ENCODE measurements around the gene TMEM11. TPM values are rescaled to one million over a fixed set of nuclear protein-coding genes. Genes with fewer than 3 reads are reported as not detected.
"Not testable (repeated sequence)": the region's sequence is repeated elsewhere in the genome, so short reads cannot be mapped to it uniquely, and the experiment has no call there.

The TMEM11 gene
- total RNA-seq, 1 donor from 2014 or later: 30.0 TPM

- DNase-seq: no peak
Measured at GRCh38 chr17:21210411-21211076, 3.4 kb downstream of the TMEM11 start.

- no peak for DNase-seq
Measured at GRCh38 chr17:21209511-21210175, 4.3 kb downstream of the TMEM11 start.

- no peak for DNase-seq
Measured at GRCh38 chr17:21208352-21208751, 5.6 kb downstream of the TMEM11 start.

- DNase-seq: no peak
Measured at GRCh38 chr17:21204935-21205334, 9.0 kb downstream of the TMEM11 start.

- DNase-seq: no peak
Measured at GRCh38 chr17:21202512-21202911, 11.4 kb downstream of the TMEM11 start.

GRCh38 chr17:21201874-21202273 lies 12.1 kb downstream of the TMEM11 start:
- no peak for DNase-seq

GRCh38 chr17:21201298-21201595 lies 12.7 kb downstream of the TMEM11 start:
- DNase-seq: no peak

GRCh38 chr17:21200590-21201297 lies 13.2 kb downstream of the TMEM11 start:
- DNase-seq: no peak

- DNase-seq: no peak
Measured at GRCh38 chr17:21199856-21200255, 14.1 kb downstream of the TMEM11 start.

GRCh38 chr17:21199311-21199710 lies 14.7 kb downstream of the TMEM11 start:
- no peak for DNase-seq

- no peak for DNase-seq
Measured at GRCh38 chr17:21198411-21198810, 15.6 kb downstream of the TMEM11 start.

- DNase-seq: no peak
Measured at GRCh38 chr17:21196126-21196525, 17.8 kb downstream of the TMEM11 start.

- no peak for DNase-seq
Measured at GRCh38 chr17:21194703-21195102, 19.3 kb downstream of the TMEM11 start.

- no peak for DNase-seq
Measured at GRCh38 chr17:21194226-21194625, 19.7 kb downstream of the TMEM11 start.

GRCh38 chr17:21193031-21193430 lies 20.9 kb downstream of the TMEM11 start:
- no peak for DNase-seq

- DNase-seq: not testable (repeated sequence)
Measured at GRCh38 chr17:21192414-21192813, 21.5 kb downstream of the TMEM11 start.

- DNase-seq: peak; percentile 67
Measured at GRCh38 chr17:21191698-21192097, 22.3 kb downstream of the TMEM11 start.

GRCh38 chr17:21190078-21190477 lies 23.9 kb downstream of the TMEM11 start:
- no peak for DNase-seq

GRCh38 chr17:21189361-21189760 lies 24.6 kb downstream of the TMEM11 start:
- DNase-seq: no peak

GRCh38 chr17:21186399-21187187 lies 27.4 kb downstream of the TMEM11 start:
- peak; percentile 83 for DNase-seq

GRCh38 chr17:21185061-21185460 lies 28.9 kb downstream of the TMEM11 start:
- no peak for DNase-seq

- no peak for DNase-seq
Measured at GRCh38 chr17:21184570-21184969, 29.4 kb downstream of the TMEM11 start.

GRCh38 chr17:21183468-21183867 lies 30.5 kb downstream of the TMEM11 start:
- peak; percentile 20 for DNase-seq
